A673 (cell line): ENCODE data around the gene IDUA.

Experiments used
- CTCF ChIP-seq: fragments of 300-800, 200-600 bp; sonication (generic); conservative IDR thresholded peaks from 2 replicates; pipeline ENCODE4 v1.5.1; 2017; ENCODE audit warnings: low read depth, mild to moderate bottlenecking, antibody characterized with exemption, low read length, moderate library complexity, mixed read lengths
- EZH2 ChIP-seq: fragments of 200-600 bp; sonication (generic); IDR thresholded peaks from 2 replicates; pipeline ENCODE4 v1.6.1; 2017; ENCODE audit warnings: borderline replicate concordance, low read depth, mild to moderate bottlenecking, mixed read lengths, antibody characterized with exemption, low read length; ENCODE audit not compliant: poor library complexity, severe bottlenecking

- TF ChIP-seq CTCF, result no peak
- TF ChIP-seq EZH2, result no peak
Measured at GRCh38 chr4:1014291-1015167, 27.7 kb downstream of the IDUA start.
